HUES48 (cell line): ENCODE data around the gene EPHA3.

Experiments used
- H3K27ac ChIP-seq: one replicate; pipeline ENCODE4 v1.7.0; 2013; ENCODE audit warnings: low read depth, low read length, inconsistent platforms
- H3K27me3 ChIP-seq: 2 replicates; pipeline ENCODE4 v1.6.1; 2013; ENCODE audit warnings: mild to moderate bottlenecking, low read length; ENCODE audit not compliant: control insufficient read depth, insufficient read depth
- H3K36me3 ChIP-seq: 2 replicates; pipeline ENCODE4 v1.6.1; 2013; ENCODE audit warnings: low read length; ENCODE audit not compliant: control insufficient read depth, insufficient read depth
- H3K4me1 ChIP-seq: 2 replicates; pipeline ENCODE4 v1.6.1; 2013; ENCODE audit warnings: mild to moderate bottlenecking, low read length; ENCODE audit not compliant: control insufficient read depth, insufficient read depth
- H3K4me3 ChIP-seq: 2 replicates; pipeline ENCODE4 v1.5.1; 2013; ENCODE audit warnings: mild to moderate bottlenecking, low read depth, low read length
- H3K9ac ChIP-seq: 2 replicates; pipeline ENCODE4 v1.6.1; 2013; ENCODE audit warnings: mild to moderate bottlenecking, low read depth, low read length, moderate library complexity
- H3K9me3 ChIP-seq: 2 replicates; pipeline ENCODE4 v1.6.1; 2013; ENCODE audit warnings: low read length; ENCODE audit not compliant: control insufficient read depth, insufficient read depth

EPHA3 gene

DNA sequence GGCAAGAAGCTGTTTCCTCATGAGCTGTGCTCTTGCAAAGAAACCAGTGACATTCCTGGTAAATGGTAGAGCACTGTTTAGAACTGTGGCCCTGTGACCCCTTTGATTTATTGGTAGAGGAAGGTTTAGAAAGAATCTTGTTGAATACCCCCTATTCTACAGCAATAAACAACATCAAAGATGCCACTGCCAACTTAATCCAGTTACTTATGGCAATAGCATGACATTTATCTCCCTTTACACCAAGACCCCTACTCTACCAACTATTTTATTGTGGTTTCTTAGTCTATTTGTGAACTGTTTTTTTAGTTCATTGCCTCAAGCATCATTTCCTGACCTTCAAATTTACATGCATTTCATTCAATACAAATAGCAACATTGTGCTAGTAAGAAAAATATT, 288.6 kb downstream of the EPHA3 start:
- H3K9ac ChIP-seq, result no peak overlapping the region
- no peak overlapping the region for H3K4me3 ChIP-seq
- H3K27ac ChIP-seq, result no peak overlapping the region
- no peaks in the 10 kb centered on the region for H3K4me1 ChIP-seq
- H3K27me3 ChIP-seq, result no peaks in the 10 kb centered on the region
- H3K9me3 ChIP-seq, result no peaks in the 10 kb centered on the region
- H3K36me3 ChIP-seq, result no peaks in the 10 kb centered on the region

DNA sequence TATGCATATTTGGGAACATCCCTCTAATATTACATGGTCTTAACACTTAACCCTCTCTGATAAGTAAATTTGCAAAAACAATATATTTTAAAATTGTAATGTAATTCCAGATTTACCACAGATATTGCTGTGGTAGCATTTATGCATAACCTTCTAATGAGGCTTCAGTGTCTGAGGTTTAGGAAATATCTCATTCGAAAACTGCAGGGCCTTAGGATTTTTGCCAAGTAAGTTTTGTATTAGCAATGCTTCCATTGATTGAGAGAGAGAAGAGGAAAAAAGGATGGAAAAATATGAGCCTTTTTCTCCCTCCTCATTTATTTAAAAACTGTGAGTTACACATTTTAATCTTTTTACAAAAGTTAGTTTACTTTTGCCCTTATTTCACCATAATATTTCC, 294.6 kb downstream of the EPHA3 start:
- Histone ChIP-seq H3K9ac (no peak overlapping the region), H3K27ac (no peak overlapping the region), H3K27me3 (no peaks in the 10 kb centered on the region), H3K9me3 (no peaks in the 10 kb centered on the region), H3K4me1 (peaks cover 7% of the 10 kb centered on the region), H3K4me3 (no peak overlapping the region), H3K36me3 (no peaks in the 10 kb centered on the region)

DNA sequence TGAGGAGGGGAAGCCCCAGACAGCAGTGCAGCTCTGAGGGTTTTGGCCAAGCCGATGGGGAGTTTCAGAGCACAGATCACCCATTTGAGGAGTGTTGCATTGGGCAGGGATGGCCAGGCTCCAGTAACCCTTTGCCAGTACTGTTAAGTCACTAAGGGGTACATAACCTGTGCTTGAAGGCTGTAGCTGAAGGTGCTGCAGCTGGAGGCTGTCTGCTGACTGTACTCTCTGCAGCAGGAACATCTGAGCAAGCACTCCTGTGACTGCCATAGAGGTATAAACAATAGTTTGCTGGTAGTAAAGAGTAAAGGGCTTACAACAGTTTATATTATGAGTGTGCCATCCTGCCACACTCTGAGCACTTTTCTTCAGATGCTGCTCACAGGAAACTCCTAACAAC, 297.8 kb downstream of the EPHA3 start:
- Histone ChIP-seq H3K9ac (no peak overlapping the region), H3K27me3 (no peaks in the 10 kb centered on the region), H3K4me3 (no peak overlapping the region), H3K4me1 (peaks cover 22% of the 10 kb centered on the region), H3K36me3 (no peaks in the 10 kb centered on the region), H3K27ac (no peak overlapping the region), H3K9me3 (no peaks in the 10 kb centered on the region)

DNA sequence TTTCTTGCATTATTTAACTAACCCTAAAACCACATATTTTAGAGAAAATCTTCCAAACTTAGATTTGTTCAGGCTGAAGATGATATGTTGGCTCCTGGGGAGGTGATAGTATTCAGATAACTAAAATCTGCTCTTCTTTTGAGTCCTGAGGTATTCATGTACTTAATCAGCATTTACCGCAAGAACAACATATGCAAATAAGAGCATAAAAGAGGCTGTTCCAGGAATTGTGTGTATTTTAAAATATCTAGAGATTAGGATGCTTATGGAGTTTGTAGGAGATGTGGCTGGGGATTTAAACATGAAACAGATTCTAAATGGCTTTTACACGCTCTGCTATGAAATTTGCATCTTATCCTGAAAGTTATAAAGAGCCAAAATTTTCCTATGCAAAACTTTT, 298.2 kb downstream of the EPHA3 start:
- no peak overlapping the region for H3K4me3 ChIP-seq
- H3K27ac ChIP-seq, result no peak overlapping the region
- peaks cover 22% of the 10 kb centered on the region for H3K4me1 ChIP-seq
- H3K9me3 ChIP-seq, result no peaks in the 10 kb centered on the region
- H3K36me3 ChIP-seq, result no peaks in the 10 kb centered on the region
- no peaks in the 10 kb centered on the region for H3K27me3 ChIP-seq
- H3K9ac ChIP-seq, result no peak overlapping the region

DNA sequence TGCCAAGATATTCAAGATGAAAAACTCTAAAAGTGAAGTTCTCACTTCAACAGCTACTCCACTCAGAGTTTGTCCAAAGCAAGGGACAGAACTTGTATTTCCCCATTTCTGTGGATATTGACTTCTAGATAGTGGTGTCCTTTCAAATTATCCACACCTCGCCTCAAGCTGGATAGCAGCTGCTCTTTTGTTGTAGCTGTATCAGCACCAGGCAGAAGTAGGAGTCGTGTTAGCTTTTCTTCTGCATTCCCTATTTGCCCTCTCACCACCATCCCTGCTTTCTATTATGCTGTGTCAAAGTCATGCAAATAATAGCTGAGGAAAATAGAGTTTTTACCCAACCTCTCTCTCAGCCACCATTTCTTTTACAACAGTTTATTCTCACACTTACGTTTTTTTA, 303.8 kb downstream of the EPHA3 start:
- Histone ChIP-seq H3K36me3 (no peaks in the 10 kb centered on the region), H3K27ac (no peak overlapping the region), H3K9me3 (no peaks in the 10 kb centered on the region), H3K27me3 (no peaks in the 10 kb centered on the region), H3K4me3 (no peak overlapping the region), H3K9ac (no peak overlapping the region), H3K4me1 (peaks cover 23% of the 10 kb centered on the region)

DNA sequence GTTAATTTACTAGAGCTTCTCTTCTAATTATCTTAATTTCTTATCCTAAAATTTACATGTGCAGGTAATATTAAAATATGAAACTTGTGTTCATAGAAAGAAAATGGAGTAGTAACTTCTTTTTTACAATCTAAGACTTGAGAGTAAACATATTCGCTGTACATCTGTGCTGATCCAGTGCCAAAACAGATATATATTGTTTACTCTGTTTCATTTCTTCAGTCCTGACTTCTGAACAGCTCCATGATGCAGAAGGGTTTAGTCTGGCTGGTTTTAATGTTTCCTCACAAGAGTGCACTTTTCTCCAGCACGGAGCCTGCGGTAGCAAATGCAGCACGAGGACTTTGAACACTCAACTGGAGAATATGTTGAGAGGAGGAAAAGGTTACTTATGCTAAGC, 306.8 kb downstream of the EPHA3 start:
- Histone ChIP-seq H3K9ac (no peak overlapping the region), H3K27ac (no peak overlapping the region), H3K4me1 (peaks cover 14% of the 10 kb centered on the region; the same call in 1 of the 2 replicates), H3K36me3 (no peaks in the 10 kb centered on the region), H3K4me3 (no peak overlapping the region), H3K27me3 (no peaks in the 10 kb centered on the region), H3K9me3 (no peaks in the 10 kb centered on the region)

DNA sequence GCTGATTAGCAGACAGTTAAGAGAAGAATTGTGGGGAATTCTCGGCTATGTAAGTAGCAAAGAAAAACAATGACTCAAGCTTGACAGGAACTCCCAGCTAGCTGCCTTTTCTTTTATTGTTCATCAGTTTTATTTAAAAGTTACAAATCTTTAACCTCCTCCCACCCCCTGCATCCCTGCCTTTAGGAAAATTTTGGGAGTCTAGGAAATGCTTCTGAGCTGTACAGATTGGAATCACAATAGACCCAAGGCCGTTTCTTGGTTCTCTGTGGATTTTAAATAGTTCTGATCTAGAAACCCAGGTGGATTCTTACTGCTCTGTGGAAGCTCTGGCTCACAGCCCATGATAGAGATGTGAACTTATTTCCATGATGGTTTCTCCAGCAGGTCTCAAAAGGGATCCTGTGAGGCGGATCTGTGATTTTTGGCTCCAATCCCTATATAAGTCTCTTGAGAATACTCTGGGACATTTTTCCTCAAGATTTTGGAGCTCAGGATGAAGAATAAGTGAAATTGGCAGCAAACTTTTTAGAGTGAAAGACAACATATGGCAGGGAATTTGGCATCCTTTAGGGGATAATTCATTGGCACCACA, 312.3 kb downstream of the EPHA3 start:
- Histone ChIP-seq H3K9me3 (no peaks in the 10 kb centered on the region), H3K36me3 (no peaks in the 10 kb centered on the region), H3K4me3 (no peak overlapping the region), H3K9ac (no peak overlapping the region), H3K4me1 (0 out of 2 replicates have a peak, but pooled peaks cover 4% of the 10 kb centered on the region), H3K27me3 (no peaks in the 10 kb centered on the region), H3K27ac (no peak overlapping the region)

DNA sequence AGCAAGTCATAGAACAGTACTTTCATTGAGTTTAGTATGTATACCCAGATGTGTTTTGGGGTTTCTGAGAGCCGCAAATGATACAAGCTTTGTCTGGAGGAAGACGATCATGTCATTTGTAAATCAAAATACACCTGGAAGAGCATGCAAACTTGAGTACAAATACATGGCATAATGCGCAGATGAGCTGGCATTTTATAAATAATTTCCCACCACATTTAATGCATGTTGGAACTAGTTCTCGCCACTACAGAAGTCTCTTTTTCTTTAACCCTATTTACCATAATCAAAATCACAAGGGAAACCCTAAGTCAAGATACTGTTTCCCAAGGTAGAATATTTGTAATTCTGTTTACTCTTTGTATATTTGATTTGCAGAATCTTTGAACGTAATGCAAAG, 318.6 kb downstream of the EPHA3 start:
- no peaks in the 10 kb centered on the region for H3K36me3 ChIP-seq
- no peaks in the 10 kb centered on the region for H3K9me3 ChIP-seq
- H3K27ac ChIP-seq, result no peak overlapping the region
- H3K27me3 ChIP-seq, result no peaks in the 10 kb centered on the region
- H3K4me1 ChIP-seq, result no peaks in the 10 kb centered on the region
- no peak overlapping the region for H3K4me3 ChIP-seq
- H3K9ac ChIP-seq, result no peak overlapping the region

DNA sequence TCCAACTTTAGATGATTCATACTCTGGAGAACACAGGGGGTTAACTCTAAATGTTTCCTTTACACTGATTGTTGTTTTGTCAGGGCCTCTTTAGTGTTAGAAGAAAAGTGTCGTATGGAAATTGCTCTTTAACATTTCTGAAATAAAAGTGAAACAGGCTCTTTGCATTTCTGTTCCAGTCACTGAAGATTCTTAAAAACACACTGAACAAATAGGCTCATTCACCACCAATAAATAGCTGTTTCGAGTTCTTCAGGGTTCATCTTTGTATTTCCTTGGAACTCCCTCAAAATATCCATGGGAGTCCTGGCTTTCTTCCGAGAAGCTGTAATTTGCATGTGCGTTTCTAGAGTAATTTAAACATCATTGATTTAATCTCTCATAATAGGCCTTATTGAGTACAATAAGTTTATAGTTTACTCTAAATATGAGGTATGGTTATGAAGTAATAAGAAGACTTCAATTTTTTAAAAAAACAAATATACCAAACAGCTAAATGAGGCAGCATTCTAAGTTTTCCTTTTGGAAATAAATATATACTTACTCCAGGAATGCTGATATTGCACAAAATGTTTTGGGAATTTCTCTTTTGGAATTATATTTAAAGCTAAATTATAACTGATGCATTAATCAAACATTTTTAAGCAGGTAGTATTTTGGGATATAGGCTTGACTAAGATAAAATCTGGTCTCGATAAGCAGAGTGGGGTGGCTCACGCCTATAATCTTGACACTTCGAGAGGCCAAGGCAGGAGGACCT, 327.4 kb downstream of the EPHA3 start:
- Histone ChIP-seq H3K9me3 (no peaks in the 10 kb centered on the region), H3K4me3 (no peak overlapping the region), H3K27me3 (no peaks in the 10 kb centered on the region), H3K36me3 (no peaks in the 10 kb centered on the region), H3K27ac (no peak overlapping the region), H3K9ac (no peak overlapping the region), H3K4me1 (no peaks in the 10 kb centered on the region)

DNA sequence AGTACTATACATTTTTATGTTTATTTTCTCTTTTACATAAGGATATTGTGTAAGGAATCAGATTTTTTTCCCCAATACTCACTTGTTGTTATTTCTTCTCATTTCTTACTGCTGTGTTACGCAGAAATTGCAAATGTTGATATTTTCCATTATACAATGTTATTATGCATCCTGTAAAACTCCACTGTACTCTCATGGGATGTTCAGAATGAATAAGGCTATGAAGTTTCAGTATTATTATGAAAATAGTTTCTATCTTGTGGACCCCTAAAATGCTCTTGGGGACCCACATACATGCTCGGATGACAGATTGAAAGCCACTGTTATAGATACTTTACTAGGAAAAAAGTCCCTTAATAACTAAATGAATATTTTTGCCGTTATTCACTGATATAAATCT, 329.4 kb downstream of the EPHA3 start:
- Histone ChIP-seq H3K27ac (no peak overlapping the region), H3K36me3 (no peaks in the 10 kb centered on the region)

DNA sequence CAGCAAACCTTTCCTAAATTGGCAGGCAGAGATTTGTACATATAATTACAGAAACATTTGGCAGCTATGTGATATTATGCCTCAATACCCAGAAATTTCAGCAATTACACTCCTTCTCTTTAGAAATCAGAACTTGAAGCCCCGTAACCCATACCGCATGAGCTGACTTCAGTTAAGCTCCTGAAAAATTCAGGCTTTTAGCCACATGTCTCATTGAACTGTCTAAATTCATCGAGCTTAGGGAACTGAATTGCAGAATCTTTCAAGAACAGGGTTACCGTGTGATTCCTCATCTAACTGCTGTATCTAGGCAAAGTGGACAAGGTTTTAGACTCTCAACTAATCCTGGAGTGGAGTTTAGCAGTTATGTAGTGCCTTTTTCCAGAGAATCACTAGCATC, 333.0 kb downstream of the EPHA3 start:
- no peak overlapping the region for H3K4me3 ChIP-seq
- H3K9me3 ChIP-seq, result no peaks in the 10 kb centered on the region
- no peak overlapping the region for H3K27ac ChIP-seq
- no peak overlapping the region for H3K9ac ChIP-seq
- no peaks in the 10 kb centered on the region for H3K4me1 ChIP-seq
- H3K36me3 ChIP-seq, result no peaks in the 10 kb centered on the region
- H3K27me3 ChIP-seq, result no peaks in the 10 kb centered on the region

More for the DNA sequence above, 329.4 kb downstream of the EPHA3 start:
- no peak overlapping the region for H3K9ac ChIP-seq
- H3K27me3 ChIP-seq, result no peaks in the 10 kb centered on the region
- no peaks in the 10 kb centered on the region for H3K9me3 ChIP-seq
- H3K4me3 ChIP-seq, result no peak overlapping the region
- H3K4me1 ChIP-seq, result no peaks in the 10 kb centered on the region
